WERI-Rb-1 (cell line): ENCODE results near the gene TLN1.

Experiments
- DNase-seq: peaks from one replicate; pipeline ENCODE4 v3.0.0-alpha.2; 2020
- H3K27ac ChIP-seq: fragments of 250-450 bp; sonication (Bioruptor Pico); 2 replicates; pipeline ENCODE4 v1.5.1; 2020; ENCODE audit warnings: mild to moderate bottlenecking, moderate library complexity
- H3K27me3 ChIP-seq: fragments of 250-450 bp; sonication (Bioruptor Pico); 2 replicates; pipeline ENCODE4 v1.5.1; 2021; ENCODE audit warnings: mild to moderate bottlenecking, low read depth, moderate library complexity; ENCODE audit not compliant: insufficient read depth, severe bottlenecking
- H3K36me3 ChIP-seq: fragments of 250-450 bp; sonication (Bioruptor Pico); 2 replicates; pipeline ENCODE4 v1.5.1; 2020; ENCODE audit warnings: mild to moderate bottlenecking, moderate library complexity
- H3K4me3 ChIP-seq: 2 replicates; pipeline ENCODE4 v1.5.1; 2011; ENCODE audit warnings: low read depth, mild to moderate bottlenecking, control low read depth, low read length
- H3K9me3 ChIP-seq: fragments of 250-450 bp; sonication (Bioruptor Pico); 2 replicates; pipeline ENCODE4 v1.5.1; 2021; ENCODE audit warnings: mild to moderate bottlenecking, moderate library complexity; ENCODE audit not compliant: severe bottlenecking
- CTCF ChIP-seq: IDR thresholded peaks from 2 replicates; pipeline ENCODE4 v1.5.1; 2011; ENCODE audit warnings: low read depth, mild to moderate bottlenecking, control low read depth, inconsistent platforms, low read length

Gene TLN1

GRCh38 chr9:35700942-35701341, 31.1 kb downstream of the TLN1 start:
- no peak for DNase-seq
- Histone ChIP-seq H3K27me3 (no peaks in the 10 kb centered on the region), H3K36me3 (peaks cover 89% of the 10 kb centered on the region), H3K9me3 (no peaks in the 10 kb centered on the region), H3K27ac (no peak overlapping the region), H3K4me3 (no peak overlapping the region)
- no peak for TF ChIP-seq CTCF

GRCh38 chr9:35700031-35700430, 32.0 kb downstream of the TLN1 start:
- Histone ChIP-seq H3K4me3 (no peak overlapping the region), H3K36me3 (peaks cover 83% of the 10 kb centered on the region), H3K9me3 (no peaks in the 10 kb centered on the region), H3K27me3 (no peaks in the 10 kb centered on the region), H3K27ac (no peak overlapping the region)
- no peak for DNase-seq
- TF ChIP-seq CTCF: no peak

GRCh38 chr9:35698231-35698630, 33.8 kb downstream of the TLN1 start:
- no peak for DNase-seq
- no peak for TF ChIP-seq CTCF
- Histone ChIP-seq H3K9me3 (no peaks in the 10 kb centered on the region), H3K27me3 (no peaks in the 10 kb centered on the region), H3K27ac (no peak overlapping the region), H3K36me3 (peaks cover 65% of the 10 kb centered on the region), H3K4me3 (no peak overlapping the region)

GRCh38 chr9:35697486-35697885, 34.5 kb downstream of the TLN1 start:
- TF ChIP-seq CTCF: no peak

GRCh38 chr9:35696520-35697215, 35.3 kb downstream of the TLN1 start:
- H3K27me3 ChIP-seq: no peaks in the 10 kb centered on the region
- H3K4me3 ChIP-seq: no peak overlapping the region
- peak; percentile 95 for TF ChIP-seq CTCF
- no peaks in the 10 kb centered on the region for H3K9me3 ChIP-seq
- peak; percentile 60 for DNase-seq
- H3K36me3 ChIP-seq: peaks cover 49% of the 10 kb centered on the region
- H3K27ac ChIP-seq: no peak overlapping the region

More at GRCh38 chr9:35697486-35697885, 34.5 kb downstream of the TLN1 start:
- H3K27me3 ChIP-seq: no peaks in the 10 kb centered on the region
- no peak overlapping the region for H3K4me3 ChIP-seq
- no peaks in the 10 kb centered on the region for H3K9me3 ChIP-seq
- H3K27ac ChIP-seq: no peak overlapping the region
- peaks cover 57% of the 10 kb centered on the region for H3K36me3 ChIP-seq
- no peak for DNase-seq

GRCh38 chr9:35695943-35696401, 36.0 kb downstream of the TLN1 start:
- Histone ChIP-seq H3K36me3 (peaks cover 42% of the 10 kb centered on the region), H3K27ac (no peak overlapping the region), H3K4me3 (no peak overlapping the region), H3K27me3 (no peaks in the 10 kb centered on the region), H3K9me3 (no peaks in the 10 kb centered on the region)
- no peak for DNase-seq
- TF ChIP-seq CTCF: no peak
